IPS-11a (cell line): ENCODE results near the gene ZNF74.

Experiments used
- H3K4me3 ChIP-seq: one replicate; pipeline ENCODE4 v1.5.1; 2013; ENCODE audit warnings: low read depth, low read length, control low read depth

The ZNF74 gene

DNA sequence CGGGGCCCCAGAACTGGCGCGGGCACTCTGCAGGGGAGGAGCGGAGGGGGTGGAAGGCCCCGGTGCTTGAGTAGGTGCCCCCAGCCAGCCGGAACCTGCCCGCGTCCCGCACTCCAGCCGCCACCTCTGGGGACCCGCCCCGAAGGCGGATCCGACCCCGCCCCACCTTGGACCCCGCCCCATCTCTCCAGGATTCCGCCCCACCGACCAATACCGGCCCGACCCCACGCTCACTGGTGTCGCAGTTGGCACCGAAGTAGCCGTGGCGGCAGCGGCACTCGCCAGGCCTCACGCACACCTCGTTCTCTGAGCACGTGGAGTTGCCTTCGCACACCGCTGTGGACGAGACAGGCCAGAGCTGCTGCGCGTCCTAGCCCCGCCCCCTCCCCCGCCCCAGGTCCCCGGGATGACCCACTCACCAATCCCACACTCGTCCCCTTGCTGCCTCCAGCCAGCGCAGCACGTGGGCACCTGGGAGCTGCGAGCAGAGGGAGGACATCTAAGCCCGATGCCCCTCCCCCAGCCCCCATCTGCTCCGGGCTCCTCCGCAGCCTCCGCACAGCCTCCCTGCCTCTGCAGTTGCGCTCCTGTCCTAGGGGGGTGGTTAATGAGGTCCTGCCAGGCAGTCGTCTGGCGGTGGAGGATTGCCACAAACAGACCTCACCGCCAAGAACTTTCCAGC, 37.7 kb downstream of the ZNF74 start:
- no peak overlapping the region for H3K4me3 ChIP-seq

DNA sequence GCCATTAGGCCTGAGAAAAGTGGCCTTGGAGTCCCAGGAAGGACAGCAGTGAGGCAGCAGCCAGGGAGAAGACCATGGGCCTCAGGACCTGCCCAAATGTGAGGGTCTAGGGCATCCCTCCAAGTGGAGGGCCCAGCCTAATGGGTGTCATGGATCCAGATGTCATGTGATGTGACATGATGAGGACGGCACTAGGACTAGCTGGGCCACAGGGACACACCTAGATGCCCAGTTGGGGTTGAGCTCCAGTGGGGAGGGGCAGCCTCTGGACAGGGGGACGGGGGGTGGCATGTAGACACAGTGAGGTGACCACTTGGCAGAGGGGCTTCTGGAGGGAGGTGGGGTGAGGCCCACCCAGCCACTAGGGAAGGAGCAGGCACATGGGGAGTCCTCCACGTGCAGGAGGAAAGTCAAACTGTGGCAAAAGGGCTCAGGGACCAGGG, 38.3 kb downstream of the ZNF74 start:
- H3K4me3 ChIP-seq = no peak overlapping the region

DNA sequence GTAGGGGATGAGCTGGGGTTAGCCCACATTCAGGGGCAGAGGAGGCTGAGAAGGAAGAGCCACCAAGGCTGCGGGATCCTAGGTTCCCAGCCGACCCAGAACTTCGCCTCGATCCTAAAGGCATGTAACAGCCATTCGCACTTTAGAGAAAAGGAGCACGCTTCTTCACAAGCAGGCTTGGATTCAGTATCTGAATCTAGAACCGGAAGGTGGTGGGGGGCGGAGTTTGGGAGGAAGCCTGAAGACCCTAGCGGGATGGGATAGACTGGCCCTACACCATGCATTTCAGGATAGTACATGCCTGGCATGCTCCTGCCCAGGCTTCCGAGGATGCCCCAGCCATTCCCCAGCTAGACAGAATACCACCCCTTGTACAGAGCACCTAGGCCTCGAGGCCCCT, 39.2 kb downstream of the ZNF74 start:
- H3K4me3 ChIP-seq = no peak overlapping the region

DNA sequence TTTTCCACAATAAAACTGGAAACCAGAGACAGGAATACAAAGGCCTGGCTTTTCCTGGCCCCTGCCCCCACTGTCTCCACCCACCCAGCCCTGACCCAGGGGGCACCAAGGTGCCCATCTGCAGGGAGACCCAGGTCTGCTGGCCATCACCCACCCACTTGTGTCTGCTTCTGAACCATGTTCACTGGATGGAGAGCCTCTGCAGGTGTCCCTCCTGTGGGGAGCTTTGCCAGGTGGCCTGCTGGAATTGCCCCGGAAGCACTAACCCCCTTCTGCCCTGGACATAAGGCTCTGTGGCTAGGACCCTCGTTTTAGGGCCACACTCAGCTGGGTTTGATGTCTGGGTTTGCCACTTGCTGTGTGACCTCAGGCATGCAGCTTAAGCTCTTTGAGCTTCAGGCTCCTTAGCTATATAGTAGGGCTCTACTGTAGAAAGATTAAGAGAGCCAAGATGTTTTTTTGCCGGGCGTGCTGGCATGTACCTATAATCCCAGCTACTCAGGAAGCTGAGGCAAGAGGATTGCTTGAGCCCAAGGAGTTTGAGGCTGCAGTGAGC, 39.8 kb downstream of the ZNF74 start:
- H3K4me3 ChIP-seq = no peak overlapping the region

DNA sequence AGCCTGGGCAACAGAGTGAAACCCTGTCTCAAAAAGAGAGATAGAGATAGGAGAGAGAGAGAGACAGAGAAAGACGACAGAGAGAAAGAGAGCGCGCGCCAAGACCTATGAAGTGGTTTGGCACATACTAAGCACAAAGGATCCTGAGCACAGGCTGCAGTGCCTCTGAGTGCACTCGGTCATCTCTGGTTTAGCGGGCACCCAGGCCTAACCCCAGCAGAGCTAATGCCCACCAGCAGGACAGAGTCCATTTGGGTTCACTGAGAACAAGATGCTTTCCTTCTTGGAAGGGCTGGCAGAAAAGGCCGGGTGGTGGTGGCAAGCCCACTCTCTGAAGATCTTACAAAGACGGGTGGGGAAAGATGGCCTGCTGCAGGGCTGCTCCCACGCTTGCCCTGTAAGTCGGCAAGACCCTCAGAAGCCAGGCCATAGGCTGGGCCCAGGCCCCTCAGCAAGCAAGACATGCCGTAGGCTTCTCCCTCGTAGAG, 40.4 kb downstream of the ZNF74 start:
- no peak overlapping the region for H3K4me3 ChIP-seq

DNA sequence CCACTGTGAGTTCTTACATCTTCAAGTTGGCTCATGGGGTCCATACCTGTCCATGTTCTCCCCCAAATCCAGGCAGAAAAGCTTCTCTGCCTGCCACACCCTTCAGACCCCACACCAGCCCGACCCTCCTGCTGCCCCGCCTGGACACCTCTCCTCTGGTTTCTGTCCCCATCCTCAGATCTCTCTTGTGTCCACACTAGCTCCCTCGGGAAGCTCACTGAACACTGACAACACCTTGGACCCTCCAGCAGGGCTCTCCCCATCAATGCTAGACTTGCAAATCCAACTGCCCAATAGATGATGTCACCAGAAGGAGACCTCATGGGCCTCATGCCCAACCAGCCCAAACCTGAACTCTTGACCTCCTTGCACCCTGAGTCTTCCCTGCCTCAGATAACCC, 40.8 kb downstream of the ZNF74 start:
- no peak overlapping the region for H3K4me3 ChIP-seq

DNA sequence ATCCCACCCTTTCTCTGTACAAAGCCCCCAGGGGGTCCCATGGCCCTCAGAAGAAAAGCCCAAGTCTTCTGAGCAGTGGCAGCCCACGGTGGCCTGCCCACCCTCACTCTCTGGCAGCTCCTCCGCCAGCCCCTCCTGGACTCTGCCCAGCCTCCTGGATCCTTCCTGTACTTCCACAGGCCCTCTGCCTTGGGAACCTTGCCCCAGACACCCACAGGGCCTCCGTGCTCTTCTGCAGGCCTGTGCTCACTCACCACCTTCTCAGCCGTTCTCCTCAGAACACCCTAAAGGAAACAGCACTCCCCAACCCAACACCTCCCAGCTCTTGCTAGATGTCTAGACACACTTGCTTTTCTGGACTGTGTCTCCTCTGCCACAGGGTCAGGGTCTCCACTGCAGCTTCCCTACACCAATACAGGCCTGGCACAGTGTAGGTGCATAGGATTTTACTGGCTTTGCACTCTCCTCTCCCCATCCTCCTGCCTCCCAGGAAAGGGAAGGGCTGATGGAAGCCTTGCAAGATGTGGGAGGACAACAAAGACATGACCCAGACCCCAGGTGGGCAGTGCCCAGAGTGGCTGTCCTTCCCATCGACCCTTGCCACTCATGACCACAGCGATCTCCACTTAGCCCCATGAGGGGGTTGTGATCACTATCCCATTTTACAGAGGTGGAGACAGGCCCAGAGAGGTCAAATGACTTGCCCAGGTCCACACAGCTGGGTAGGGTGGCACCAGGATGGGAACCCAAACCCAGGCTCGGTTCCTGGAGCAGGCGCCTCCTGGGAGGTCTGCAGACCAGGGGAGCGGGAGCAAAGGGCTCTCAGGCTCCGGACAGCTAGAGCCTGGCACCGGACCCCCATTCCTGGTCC, 41.7 kb downstream of the ZNF74 start:
- no peak overlapping the region for H3K4me3 ChIP-seq

GRCh38 chr22:20436307-20436767, 42.4 kb downstream of the ZNF74 start:
- peak overlapping the region; percentile 60 for H3K4me3 ChIP-seq

- H3K4me3 ChIP-seq = peak overlapping the region; percentile 60
Measured at GRCh38 chr22:20436768-20437612, 43.0 kb downstream of the ZNF74 start.

- H3K4me3 ChIP-seq = peak within 1 kb of the TSS; percentile 60
Measured at GRCh38 chr22:20437613-20438426, 43.9 kb downstream of the ZNF74 start, which contains the start of gene SCARF2. TSS of gene SCARF2 (minus strand) at chr22:20437825. CDS start at chr22:20437754, 71 bp downstream.

GRCh38 chr22:20438427-20438677, 44.4 kb downstream of the ZNF74 start:
- H3K4me3 ChIP-seq = peak overlapping the region; percentile 60

DNA sequence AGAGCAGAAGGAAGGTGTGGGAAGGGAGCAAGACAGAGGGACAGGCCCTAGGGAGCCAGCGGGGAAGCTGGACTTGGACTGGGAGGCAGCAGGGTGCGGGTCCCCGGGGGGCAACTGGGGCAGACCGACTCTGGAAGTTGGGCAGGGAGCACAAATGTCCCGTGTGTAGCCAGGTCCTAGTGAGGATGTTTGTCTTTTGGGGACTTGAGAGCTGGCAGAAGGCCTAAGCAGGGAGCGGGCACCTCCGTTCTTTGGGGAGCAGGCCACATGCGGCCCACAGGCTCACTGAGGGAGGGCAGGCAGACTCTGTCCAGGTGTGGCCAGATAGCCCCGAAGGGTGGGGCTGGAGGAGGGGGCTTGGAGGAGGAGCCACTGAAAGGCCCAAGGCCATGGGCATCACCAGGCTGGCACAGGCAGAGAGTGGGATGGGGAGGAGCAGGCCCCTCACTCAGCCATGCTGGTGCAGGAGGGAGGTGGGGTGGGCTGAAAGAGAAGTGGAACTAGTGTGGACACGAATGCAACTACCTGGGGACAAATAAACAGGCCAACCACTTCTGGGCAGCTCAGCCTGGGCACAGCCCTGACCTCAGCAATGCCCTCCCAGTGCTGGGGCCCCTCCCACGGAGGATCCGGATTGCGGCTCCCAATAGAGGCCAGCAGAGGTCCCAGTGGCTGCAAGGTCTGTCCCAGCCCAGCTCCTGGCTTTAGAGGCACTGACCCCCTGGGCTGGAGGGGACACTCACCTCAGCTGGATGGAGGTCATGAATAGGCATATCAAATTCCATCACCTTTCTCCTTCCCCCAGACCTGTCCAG, 44.9 kb downstream of the ZNF74 start:
- no peak overlapping the region for H3K4me3 ChIP-seq

DNA sequence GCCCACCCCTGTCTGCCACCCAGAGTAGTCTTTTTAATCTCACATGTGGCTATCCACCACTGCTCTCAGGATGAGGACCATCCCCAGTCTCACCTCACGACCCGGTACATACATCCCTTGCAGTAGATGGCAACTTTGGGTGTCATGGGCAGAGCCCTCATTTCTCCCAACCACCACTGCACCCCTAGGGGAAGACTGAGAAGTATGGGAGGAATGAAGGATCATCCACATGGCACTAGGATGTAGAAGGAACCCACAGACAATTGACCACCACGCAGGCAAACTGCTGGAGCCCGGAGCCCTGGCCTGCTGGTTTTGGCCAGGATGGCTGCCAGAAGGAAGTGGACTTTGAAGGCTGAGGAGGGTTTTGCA, 45.6 kb downstream of the ZNF74 start:
- H3K4me3 ChIP-seq = no peak overlapping the region

GRCh38 chr22:20439928-20440575, 46.1 kb downstream of the ZNF74 start:
- no peak overlapping the region for H3K4me3 ChIP-seq

DNA sequence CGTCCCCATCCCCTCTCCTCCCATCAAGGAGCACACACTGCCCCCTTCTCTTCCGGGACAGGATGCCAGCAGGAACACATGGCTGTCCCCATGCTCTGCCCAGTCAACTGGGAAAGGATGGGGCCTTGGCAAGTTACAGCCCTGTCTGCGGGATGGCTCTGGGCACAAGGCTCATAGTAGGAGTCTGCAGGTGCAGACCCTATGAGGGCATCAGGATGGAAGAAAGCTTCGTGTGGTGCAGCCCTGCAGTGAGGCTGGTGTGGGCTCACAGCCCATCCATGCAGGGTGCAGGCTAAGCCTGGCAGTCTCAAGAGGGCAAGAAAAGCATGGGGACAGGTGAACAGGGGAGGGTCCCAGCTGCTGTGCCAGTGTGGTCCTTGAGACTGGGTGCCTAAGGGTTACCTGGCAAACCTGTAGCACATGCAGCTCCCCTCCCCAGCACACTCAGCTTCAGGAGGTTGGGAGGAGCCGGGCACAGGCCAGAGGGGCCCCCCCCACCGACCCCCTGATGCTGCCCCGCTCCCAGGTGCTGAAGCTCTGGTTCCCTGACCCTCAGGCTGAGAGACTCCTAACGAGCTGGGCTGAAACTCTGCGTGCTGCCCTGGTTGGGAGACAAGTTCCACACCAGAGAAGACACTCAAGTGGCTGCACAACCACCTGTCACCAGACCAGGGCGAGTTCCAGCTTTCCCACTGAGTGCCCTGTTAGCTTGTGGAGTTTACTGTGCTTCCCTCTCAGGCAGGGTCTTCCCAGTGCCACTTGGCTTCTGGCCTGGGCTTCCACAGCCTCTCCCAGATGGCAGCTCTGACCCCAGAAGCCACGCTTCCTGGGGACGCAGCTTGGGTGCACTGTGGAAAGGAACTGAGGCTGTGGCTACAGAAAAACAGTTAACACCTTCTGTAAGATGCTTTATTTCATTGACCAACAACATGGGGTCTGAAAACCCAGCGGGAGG, 47.0 kb downstream of the ZNF74 start:
- H3K4me3 ChIP-seq = no peak overlapping the region

- H3K4me3 ChIP-seq = no peak overlapping the region
Measured at GRCh38 chr22:20441631-20442484, 47.9 kb downstream of the ZNF74 start.
